COR-L47 (cell line): Measurements from ENCODE around the gene MRPS11.
A peak's percentile ranks its signal among the peaks of the same experiment; 100 is the strongest.
"Not testable (repeated sequence)": the region's sequence is repeated elsewhere in the genome, so short reads cannot be mapped to it uniquely, and the experiment has no call there.

Experiments
- DNase-seq: peaks from one replicate; lab custom pipeline; 2025; lab: John Stamatoyannopoulos, UW

The MRPS11 gene

DNA sequence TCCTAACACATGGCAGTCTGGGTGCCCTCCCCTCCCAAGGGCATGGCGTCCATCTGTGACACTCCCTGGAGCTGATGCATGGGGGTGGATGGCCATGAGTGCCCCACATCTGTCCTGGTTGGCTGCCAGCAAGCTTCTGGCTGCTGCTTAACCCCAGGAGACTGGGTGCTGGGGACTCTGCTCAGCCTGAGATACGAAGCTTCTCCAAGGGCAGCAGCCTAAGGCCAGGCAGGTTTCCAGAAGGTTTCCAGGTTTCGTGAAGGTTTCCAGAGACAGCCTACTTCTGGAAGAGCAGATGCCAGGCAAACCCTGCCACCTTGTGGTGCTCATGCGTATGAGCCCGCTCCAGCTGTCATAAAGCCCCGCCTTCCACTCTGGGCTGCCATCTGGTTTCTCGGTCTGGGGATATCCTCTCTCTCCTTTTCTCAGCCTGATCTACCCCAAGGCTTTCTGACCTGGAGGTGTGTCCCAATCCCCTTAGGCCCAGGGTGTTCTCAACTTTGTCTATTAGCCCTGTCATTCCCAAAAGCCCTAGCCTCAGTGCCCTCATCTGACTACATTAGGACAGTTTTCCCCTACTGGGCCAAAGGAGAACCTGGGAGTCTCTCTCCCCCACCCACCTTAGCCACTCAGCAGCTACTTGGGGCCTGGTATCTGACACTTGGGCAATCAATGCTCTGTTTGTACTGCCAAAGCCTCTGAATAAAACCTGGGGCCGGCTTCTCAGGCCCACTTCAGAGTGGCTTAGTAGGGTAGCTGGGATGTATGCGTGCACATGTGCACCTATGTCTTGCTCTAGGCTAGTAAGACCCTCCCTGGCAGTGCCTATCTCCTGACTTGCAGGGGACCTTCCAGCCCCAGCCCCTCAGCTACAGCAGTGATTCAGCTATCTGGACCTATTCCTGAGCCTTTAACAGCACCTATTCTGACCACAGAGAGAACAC lies 12.4 kb upstream of the MRPS11 start:
- DNase-seq = peak; percentile 59

DNA sequence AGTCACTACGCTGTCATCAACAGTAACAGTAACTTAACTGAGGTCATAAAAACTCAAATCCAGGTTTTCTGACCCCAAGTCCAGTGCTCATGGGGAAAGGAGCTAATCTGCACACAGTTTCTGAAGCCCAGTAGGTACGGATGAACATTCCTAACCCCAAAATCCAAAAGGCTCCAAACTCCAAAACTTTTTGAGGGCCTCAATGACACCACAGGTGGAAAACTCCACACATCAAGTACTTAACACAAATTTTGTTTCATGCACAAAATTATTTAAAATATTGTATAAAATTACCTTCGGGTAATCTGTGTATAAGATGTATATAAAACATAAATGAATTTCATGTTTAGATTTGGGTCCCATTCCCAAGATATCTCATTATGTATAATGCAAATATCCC lies 10.8 kb upstream of the MRPS11 start:
- DNase-seq = no peak

DNA sequence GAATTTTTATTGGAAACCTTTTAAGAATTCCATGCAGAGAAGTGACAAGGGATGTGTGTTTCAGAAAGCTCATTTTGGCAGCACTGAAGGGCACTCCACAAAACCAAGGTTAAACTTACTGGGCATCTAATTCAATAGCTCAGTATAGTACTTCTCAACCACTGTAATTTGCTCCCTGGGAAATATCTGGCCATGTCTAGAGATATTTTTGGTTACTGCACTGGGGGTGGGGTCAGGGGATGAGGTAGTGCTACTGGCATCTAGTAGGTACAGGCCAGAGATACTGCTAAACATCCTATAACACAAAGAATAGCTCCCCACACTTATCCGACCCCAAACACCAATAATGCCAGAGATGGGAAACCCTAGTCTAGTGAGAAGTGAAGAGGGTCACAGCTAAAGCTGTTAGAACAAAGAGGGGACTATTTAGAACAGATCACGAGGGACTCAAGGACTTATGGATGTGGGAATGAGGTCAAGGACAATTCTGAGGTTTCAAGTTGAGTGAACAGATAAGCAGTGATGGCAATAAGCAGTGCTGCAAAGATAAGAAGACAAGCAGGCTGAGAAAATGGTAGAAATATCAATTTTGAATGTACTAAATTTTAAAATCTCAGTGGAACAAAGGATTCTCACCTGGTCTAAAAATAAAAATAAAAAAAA lies 3.5 kb upstream of the MRPS11 start:
- no peak for DNase-seq

DNA sequence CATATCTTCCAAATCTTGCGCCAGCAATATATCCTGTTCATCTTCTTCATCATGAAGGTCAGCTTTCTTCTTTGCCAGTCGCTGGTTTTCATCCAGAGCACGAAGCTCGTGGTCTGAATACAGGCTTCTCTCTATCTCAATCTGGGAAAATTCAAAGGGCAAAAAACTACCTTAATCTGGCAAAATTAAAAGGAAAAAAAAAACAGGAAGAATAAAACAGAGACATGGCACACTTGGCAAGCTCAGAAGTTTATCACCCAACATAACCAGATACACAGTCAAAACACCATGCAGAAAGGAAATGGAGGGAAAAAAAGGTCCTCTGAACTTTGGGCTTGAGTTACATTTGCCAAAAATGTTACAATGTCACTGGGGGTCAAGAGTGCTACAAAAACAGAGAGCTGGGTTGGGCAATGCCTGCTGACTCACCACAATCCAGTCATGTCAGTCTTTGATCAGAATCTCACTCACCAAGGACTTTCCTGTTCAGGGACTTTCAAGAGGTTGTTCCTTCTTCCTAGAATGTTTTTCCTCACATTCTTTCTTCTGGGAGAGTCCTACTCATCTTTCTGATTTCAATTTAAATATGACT lies 1.8 kb upstream of the MRPS11 start:
- no peak for DNase-seq

DNA sequence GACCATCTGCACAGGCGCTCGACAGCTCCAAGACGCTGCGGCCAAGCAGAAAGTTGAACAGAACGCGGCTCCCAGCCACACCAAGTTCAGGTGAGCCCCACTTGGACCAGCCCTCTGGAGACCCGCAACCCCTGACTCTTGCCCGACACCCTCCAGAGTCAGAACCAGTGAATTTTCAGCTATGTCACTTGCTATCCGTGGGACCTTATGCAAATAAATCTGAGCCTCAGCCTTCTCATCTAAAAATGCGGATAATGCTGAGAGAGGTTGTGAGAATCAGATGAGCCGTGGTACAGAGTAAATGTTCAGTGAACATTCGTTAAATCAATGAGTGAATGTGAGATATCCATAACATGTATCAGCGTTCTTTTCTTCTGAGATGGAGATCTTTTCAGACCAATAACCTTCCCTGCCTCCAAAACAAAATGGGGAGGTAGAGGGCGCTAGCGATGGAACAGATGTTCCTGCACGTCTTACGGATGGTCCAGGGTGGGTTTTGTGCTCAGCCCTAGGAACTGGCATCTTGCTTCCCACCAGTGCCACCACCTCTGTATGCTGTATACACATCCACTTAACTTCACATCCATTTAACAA lies 524 bp downstream of the MRPS11 start:
- no peak for DNase-seq

DNA sequence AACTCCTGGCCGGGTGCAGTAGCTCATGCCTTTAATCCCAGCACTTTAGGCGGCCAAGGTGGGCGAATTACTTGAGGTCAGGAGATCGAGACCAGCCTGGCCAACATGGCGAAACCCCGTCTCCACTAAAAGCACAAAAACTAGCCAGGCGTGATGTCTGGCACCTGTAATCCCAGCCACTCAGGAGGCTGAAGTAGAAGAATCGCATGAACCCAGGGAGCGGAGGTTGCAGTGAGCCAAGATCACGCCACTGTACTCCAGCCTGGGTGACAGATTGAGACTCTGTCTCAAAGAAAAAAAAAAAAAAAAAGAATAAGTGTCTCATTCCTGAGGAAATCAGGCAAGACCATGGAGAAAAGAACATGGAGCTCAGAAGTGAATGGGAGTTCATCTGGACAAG lies 1.2 kb downstream of the MRPS11 start:
- not testable (repeated sequence) for DNase-seq

DNA sequence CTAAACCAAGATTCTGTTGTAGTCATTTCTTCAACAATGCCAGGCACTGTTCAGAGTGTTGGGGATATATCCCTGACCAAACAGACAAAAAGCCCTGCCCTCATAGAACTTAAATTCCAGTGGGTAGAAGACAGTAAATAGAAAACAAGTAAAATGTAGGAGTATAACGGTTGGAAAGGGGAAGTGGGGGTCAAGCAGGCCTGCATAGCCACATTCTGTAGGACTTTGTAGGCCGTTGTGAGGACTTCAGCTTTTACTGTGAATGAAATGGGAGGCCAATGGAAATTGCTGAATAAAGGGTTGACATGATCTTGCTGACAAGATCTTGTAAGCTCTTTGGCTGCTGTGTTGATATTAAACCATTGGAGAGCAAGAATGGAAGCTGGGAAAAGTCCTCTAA lies 1.8 kb downstream of the MRPS11 start:
- DNase-seq = no peak

DNA sequence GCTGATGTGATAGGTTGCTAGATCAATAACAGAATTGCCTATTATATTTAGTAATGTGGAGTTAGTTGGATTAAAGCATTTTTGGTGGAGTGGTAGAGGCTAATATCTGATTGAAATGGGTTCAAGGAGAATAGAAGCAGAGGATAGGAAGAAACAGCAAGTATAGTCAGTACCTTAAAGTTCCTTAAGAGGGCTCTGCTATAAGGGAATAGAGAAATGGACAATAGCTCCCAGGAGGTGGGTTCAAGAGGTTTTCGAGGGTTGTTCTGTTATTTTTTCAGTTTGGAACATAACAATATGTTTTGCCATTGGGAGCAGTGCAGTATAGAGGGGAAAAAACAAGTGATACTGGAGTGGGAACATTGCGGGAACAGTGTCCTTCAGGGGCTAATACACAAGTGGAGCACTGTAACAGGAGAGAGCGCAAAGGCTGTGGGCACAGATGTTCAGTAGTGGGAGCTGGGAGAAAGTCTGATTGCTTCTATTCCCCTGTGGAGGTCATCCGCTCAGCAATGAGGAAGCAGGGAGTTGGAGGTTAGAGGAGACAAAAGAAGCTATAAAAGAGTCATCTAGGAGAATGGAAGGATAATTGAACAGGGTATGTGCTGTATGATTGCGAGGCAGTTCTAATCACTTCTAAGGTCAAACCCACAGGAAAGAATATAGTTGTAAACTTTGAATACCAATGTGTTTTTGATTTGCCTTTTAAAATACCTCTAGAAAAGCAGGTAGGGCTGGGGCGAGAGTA lies 3.3 kb downstream of the MRPS11 start:
- no peak for DNase-seq

DNA sequence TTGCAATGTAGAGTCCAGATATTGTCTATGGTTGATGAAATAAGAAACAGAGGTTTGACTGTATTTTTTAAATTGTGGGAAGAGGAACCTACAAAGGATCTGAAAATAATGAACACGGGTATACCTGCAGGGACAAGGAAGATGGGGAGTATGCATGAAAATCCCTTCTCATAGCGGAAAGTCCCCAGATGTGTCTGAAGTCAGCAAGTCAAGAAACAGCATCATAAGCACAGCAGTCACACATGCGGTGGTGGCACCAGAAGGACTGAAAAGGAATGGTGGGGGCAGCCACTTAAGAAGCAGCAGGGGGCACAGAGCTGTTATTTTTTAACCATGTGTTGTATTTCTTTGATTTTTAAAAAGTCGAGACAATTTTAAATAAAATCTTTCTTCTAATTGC lies 4.7 kb downstream of the MRPS11 start:
- DNase-seq = no peak

DNA sequence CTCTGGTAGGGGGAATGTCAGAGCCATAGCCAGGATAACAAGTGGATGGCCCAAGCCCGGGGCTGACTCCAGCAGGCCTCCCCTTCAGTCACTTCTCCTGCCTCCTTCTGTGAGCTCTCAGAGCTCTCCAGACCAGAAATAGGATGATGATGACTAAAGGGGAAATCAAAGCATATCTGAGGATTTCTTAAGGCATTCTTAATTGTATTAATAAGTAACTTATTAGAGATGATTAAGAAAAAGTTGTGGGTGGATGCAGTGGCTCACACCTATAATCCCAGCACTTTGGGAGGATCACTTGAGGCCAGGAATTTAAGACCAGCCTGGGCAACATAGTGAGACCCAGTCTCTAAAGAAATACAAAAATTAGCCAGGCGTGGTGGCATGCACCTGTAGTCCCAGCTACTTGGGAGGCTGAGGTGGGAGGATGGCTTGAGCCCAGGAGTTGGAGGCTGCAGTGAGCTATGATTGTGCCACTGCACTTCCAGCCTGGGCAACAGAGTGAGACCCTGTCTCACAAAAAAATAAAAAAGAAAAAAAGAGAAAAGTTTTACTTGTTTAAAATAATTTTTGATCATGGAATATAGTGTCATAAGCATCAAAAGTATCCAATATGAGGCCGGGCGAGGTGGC lies 6.3 kb downstream of the MRPS11 start:
- DNase-seq = not testable (repeated sequence)

DNA sequence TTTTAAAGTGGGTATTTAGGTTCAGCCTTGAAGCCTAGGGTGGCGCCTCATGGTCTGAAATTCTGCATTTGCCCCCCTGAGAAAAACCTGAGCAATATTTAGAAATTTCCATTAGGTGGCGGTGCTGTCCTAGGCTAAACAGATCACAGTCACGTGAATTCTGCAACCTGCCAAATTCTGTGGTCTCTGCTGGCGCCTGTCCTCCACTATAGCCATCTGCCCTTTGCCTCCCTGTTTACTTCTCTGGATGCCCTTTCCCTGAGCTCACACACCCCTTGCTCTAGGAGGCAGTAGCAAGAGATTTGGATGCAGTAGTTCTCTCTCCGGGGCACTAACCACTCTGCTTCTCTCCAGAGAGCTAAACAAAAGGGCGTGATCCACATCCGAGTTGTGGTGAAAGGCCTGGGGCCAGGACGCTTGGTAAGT lies 9.1 kb downstream of the MRPS11 start:
- peak; percentile 41 for DNase-seq

DNA sequence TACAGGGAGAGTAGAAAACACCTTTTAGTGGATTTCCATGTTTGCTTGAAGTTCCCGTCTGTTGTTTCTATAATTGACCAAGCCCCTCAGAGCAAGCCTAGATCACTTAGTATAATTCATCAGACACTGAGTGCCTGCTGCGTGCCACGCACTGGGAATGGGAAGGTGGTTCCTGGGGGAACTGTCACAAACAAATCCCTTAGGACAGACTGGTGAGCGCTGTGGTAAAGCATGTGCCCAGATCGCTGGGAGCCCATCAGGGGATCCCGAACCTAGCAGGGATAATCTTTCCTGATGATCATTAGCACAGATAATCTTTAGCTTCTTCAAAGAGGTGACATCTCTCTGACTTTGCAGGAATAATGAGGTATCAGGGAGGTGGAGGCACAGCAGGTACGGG lies 9.6 kb downstream of the MRPS11 start:
- DNase-seq = no peak

DNA sequence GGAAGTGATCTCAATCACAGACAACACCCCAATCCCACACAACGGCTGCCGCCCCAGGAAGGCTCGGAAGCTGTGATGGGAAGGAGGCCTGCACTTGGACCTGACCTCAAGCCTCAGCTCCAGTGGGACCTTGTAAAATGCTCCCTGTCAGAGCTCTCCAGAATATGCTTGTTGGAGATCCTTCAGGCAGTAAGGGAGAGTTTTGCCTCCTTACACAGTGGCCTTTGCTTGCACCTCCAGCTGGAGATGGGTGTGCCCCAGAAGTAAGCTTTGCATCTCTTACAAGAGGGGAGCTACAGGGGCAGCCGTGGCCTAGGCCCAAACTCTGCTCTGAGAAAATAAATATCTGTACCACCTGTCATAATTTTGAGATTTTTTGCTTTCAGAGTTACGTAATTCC lies 10.4 kb downstream of the MRPS11 start:
- no peak for DNase-seq

DNA sequence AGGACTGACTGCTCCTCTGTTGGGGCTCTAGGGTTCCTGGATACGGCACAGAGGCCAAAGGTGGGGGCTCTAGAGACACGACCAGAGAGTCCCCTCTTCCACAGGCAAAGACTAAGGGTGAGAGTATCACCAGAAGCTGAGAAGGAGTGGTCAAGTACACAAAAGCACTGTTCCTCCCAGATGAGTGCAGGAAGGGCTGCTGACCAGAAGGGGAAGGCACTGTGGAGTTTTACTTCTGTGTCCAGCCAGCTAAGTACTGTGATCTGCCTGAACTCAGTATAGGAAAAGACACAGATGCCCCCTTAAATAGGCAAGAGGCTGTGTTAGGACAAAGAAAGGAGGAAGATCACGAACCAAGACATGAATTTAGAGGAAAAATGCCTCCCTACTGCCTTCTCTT lies 11.7 kb downstream of the MRPS11 start:
- no peak for DNase-seq

DNA sequence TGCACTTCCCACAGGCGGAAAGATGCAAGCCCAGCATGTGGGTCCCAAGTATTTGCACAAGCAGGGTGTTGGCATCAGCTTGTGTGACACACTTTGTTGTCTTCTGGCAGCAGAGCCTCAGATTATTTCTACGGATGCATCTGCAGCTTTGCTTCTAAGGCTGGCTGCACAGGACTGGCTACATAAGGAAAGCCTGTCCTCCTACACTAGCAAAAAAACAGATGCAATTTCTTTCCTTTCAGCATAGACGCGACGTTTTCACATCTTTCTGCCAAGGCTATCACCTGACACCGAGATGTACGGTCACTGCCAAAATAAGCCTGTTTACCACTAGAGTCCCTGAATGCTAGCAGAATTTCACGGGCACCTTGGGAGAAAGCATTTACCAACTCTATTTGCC lies 13.5 kb downstream of the MRPS11 start:
- no peak for DNase-seq

DNA sequence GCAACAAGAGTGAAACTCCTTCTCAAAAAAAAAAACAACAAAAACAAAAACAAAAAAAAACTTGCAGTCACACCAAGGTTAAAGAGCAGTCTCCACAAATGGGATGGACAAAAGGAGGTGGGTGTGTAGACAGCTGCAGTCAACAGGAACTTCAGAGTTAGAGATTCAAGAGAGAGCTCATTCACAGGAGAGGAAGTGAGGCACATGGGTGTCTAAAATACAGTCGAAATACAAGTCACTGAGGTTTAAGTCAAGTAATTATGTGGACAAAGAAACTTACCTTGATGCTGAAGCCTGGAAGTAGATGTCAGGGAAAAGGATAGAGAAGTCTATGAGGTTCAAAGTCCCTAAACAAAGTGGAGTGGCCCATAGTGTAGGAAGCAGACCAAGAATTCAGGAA lies 14.8 kb downstream of the MRPS11 start:
- DNase-seq = no peak

DNA sequence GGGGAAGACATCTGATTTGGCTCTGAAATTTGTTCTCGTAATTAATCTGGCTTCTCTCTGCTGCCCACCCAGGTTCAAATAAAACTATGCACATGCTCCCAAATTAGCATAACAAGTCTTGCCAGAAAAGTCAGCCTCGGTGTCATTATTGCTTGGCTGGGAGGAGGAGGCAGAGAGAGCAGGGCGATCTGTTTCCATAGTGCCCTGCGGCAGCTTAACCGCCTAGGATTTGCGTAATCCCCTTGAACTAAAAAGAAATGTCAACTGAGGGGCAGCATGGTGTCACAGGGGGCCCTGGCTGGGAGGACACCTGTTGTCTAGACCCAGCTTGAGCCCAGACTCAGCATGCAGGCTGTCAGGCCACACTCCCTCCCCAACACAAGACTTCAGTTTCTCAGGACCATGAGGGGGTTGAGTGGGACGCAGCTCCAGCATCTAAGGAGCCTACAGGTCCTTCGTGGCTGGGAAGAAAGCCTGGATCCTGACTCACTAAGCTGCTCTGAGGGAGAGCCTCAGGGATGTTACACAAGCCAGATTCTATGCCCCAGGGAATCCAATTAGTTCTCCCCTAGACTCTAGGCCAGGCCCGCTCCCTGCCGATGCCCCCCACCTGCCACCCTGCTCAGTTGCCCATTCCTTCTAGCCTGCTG lies 17.3 kb downstream of the MRPS11 start:
- no peak for DNase-seq

DNA sequence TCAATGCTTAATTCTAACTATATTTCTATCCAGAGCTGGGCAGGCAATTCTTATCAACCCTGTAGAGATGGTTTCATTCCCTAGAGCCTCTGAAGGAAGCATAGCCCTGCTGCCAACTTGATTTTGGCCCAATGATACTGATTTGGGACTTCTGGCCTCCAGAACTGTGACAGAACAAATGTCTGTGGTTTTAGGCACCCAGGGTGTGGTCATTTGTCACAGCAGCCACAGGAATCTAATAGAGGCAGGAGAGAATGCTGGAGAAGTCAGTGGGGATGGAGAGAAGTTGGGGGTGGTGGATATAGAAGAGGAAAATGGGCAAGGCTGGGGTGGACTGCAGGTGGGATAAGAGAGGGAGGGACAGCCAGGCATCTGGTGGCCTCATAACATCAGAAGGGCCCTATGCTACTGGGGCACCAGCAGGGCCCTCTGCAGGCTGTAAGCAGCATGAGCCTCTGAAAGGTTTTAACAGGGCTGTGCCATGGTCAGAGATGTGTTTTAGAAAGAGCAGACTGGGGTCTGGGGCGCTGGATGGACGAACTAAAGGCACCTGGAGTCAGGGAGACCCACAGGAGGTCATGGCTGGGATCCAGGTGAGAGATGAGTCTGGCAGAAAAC lies 19.8 kb downstream of the MRPS11 start:
- no peak for DNase-seq

DNA sequence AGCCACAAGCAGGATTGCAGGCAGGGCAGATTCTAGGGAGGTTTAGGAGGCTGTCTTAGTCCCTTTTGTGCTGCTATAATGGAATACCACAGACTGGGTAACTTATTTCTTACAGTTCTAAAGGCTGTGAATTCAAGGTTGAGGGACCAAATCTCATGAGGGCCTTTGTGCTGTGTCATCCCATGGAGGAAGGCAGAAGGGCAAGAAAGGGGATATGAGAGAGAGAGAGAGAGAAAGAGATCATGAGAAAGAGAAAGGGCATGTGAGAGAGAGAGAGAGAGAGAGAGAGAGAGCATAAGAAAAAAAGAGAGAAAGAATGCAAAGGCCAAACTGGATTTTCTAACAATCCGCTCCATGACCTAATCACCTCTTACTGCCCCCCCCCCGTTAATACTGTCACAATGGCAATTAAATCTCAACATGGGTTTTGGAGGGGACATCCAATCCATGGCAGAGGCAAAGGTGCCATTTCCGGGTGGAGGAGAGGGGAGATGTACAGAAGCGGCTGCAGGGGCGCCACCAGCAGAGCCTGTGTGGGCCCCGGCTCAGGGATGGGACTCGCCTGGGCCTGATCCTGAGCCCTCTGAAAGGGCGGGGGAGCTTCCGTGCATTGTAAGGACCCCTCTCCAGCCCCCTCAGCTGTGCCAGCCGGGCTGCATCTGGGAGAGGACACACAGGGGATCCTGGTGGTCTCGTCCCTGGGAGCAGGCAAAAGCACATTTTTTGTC lies 20.5 kb downstream of the MRPS11 start:
- DNase-seq = no peak

DNA sequence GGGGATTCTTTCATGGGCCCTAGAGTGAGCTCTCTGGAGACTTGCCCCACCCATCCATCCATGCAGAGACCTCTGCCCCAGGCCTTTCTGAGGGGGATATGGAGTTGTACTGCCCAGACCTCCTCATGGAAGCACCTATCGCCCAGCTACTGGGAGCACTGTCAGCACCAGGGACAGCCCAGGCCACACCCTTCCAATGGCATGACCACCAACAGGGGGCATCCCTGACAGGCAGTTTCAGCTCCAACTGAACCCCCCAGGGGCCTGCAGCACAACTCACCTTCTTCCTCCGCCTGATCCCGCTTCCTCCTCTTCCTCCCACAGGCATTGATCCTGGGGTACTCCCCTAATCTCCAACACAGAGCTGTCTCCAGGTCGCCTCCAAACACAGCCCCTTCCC lies 21.8 kb downstream of the MRPS11 start:
- no peak for DNase-seq
